Neutrophil (primary cell): Measurements from ENCODE around the gene RCC1.
"Not testable (repeated sequence)": the region's sequence is repeated elsewhere in the genome, so short reads cannot be mapped to it uniquely, and the experiment has no call there.

Source experiments
- H3K27ac ChIP-seq: fragments of 200-600 bp; sonication (generic); 2 replicates; pipeline ENCODE4 v1.5.1; 2016; ENCODE audit warnings: mild to moderate bottlenecking, moderate library complexity
- H3K27me3 ChIP-seq: fragments of 200-600 bp; sonication (generic); 2 replicates; pipeline ENCODE4 v1.6.0; 2016; ENCODE audit warnings: mild to moderate bottlenecking
- H3K36me3 ChIP-seq: fragments of 200-600 bp; sonication (generic); 2 replicates; pipeline ENCODE4 v1.5.1; 2017
- H3K4me1 ChIP-seq, 2 experiments: fragments of 200-600 bp in 1 of 2; sonication (generic) in 1 of 2; 1 replicate in 1 of 2; 2 replicates in 1 of 2; pipeline versions ENCODE4 v1.5.1 to v1.6.1; 2013 to 2016; ENCODE audit warnings: low read depth in 1 of 2, low read length in 1 of 2, mild to moderate bottlenecking in 1 of 2, moderate library complexity in 1 of 2; ENCODE audit not compliant: control insufficient read depth in 1 of 2, insufficient read depth in 1 of 2
- H3K4me3 ChIP-seq, 2 experiments: fragments of 200-600 bp in 1 of 2; sonication (generic) in 1 of 2; 1 replicate in 1 of 2; 2 replicates in 1 of 2; pipeline ENCODE4 v1.5.1; 2013 to 2016; ENCODE audit warnings: low read depth in 1 of 2, low read length in 1 of 2, mild to moderate bottlenecking in 1 of 2, moderate library complexity in 1 of 2
- H3K9me3 ChIP-seq: fragments of 200-600 bp; sonication (generic); 2 replicates; pipeline ENCODE4 v1.5.1; 2016
- TF ChIP-seq, protein P1 (sequence below): fragments of 200-600 bp; sonication (generic); IDR thresholded peaks from 2 replicates; pipeline ENCODE4 v1.5.1; 2016; ENCODE audit warnings: antibody characterized with exemption

RCC1 gene

DNA sequence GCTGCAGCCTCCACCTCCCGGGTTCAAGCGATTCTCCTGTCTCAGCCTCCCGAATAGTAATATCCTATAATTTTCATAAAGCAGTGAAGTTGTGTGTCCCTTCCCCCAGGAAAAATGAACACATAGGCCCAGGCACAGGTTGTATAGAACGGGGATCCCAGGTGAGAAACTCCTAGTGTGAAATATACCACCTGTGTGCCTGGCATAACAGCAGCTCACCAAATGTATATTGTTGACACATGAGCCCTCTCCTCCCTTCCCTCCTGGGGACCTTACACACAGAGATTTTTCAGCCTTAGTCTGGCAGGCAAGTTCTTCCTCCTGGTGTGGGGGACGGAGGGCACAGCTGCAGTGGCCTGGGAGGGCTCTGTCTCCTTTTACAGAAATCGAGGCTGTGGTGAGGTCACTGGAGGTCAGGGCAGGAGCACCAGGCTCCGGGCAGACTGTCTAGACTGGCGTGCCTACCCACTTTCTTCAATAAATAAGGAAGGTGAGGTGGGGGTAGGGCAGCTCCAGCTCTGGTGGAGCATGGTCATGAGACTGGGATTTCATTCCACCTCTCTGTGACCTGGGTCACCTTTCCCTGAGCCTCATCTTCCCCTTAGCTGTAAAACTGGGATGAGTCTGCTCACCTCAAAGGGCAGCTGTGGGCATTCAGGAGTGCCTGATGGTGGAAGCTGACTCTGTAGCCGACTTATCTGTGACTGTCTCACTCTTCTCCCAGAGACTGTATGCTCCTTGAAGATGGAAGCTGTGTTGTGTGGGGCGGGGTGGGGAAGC is 14.3 kb downstream of the RCC1 start:
- Histone ChIP-seq H3K27ac (no peak overlapping the region), H3K36me3 (peaks cover 4% of the 10 kb centered on the region), H3K9me3 (no peaks in the 10 kb centered on the region), H3K4me1 (peaks cover 16 to 19% of the 10 kb centered on the region in 2 experiments), H3K27me3 (no peaks in the 10 kb centered on the region), H3K4me3 (no peak overlapping the region)
- TF ChIP-seq, protein P1, sequence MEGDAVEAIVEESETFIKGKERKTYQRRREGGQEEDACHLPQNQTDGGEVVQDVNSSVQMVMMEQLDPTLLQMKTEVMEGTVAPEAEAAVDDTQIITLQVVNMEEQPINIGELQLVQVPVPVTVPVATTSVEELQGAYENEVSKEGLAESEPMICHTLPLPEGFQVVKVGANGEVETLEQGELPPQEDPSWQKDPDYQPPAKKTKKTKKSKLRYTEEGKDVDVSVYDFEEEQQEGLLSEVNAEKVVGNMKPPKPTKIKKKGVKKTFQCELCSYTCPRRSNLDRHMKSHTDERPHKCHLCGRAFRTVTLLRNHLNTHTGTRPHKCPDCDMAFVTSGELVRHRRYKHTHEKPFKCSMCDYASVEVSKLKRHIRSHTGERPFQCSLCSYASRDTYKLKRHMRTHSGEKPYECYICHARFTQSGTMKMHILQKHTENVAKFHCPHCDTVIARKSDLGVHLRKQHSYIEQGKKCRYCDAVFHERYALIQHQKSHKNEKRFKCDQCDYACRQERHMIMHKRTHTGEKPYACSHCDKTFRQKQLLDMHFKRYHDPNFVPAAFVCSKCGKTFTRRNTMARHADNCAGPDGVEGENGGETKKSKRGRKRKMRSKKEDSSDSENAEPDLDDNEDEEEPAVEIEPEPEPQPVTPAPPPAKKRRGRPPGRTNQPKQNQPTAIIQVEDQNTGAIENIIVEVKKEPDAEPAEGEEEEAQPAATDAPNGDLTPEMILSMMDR: no peak

DNA sequence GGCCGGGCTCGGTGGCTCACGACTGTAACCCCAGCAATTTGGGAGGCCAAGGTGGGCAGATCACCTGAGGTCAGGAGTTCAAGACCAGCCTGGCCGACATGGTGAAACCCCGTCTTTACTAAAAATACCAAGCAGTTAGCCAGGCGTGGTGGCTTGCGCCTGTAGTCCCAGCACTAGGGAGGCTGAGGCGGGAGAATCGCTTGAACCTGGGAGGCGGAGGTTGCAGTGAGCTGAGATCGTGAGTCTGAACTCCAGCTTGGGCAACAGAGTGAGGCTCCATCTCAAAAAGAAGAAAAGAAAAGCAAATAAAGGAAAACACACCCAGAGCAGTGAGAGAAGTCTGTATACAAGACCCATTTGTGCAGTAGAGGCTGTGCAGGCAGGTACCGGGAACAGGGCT is 15.0 kb downstream of the RCC1 start:
- H3K27me3 ChIP-seq, H3K4me3 ChIP-seq, H3K27ac ChIP-seq, H3K9me3 ChIP-seq, H3K36me3 ChIP-seq: not testable (repeated sequence)
- H3K4me1 ChIP-seq: peaks cover 16 to 19% of the 10 kb centered on the region in 2 experiments

DNA sequence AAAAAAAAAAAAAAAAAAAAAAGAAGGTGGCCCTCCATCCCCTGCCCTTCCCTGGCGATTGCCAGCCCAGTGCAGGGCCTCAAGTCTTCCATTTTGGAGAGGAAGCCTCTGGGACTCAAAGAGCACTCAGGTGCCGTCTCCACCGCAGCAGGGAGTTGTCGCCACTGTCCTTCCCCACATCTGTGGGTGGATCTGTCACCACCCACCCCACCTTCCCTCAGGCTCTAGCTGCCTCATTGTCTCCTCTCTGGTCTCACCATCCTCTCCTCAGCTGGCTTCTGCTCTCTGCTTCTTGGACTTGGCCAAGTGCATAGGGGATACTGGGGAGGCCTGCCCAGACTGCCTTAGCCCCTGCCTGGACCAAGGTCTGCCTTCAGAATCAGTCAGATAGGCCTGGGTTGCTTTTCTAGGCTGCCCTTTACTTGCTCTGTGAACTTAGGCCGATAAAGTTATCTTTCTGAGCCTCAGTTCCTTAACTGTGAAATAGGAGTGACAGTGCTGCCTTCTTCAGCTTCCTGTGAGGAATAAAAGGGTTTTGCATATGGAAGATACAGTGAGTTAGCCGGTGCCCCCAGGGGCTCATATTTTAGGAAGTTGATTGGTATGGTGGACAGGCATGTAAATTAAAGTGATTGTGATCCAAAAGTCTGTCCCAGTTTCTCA is 15.8 kb downstream of the RCC1 start:
- TF ChIP-seq, protein P1: no peak
- Histone ChIP-seq H3K9me3 (no peaks in the 10 kb centered on the region), H3K27ac (no peak overlapping the region), H3K27me3 (no peaks in the 10 kb centered on the region), H3K4me3 (no peak overlapping the region), H3K4me1 (peaks cover 16 to 19% of the 10 kb centered on the region in 2 experiments), H3K36me3 (no peaks in the 10 kb centered on the region)

DNA sequence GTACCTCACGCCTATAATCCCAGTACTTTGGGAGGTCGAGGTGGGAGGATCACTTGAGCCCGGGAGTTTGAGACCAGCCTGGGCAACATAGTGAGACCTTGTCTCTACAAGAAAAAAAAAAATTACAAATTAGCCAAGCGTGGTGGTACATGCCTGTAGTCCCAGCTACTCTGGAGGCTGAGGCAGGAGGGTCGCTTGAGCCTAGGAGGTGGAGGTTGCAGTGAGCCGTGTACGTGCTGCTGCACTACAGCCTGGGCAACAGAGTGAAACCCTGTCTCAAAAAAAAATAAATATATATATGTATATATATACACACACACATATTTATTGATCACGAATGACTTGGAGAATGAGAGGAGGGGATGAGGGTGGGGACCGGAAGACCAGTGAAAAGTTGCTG is 16.7 kb downstream of the RCC1 start:
- not testable (repeated sequence) for H3K27ac ChIP-seq, H3K36me3 ChIP-seq, H3K27me3 ChIP-seq, H3K4me3 ChIP-seq, H3K9me3 ChIP-seq
- peaks cover 15 to 17% of the 10 kb centered on the region in 2 experiments for H3K4me1 ChIP-seq

DNA sequence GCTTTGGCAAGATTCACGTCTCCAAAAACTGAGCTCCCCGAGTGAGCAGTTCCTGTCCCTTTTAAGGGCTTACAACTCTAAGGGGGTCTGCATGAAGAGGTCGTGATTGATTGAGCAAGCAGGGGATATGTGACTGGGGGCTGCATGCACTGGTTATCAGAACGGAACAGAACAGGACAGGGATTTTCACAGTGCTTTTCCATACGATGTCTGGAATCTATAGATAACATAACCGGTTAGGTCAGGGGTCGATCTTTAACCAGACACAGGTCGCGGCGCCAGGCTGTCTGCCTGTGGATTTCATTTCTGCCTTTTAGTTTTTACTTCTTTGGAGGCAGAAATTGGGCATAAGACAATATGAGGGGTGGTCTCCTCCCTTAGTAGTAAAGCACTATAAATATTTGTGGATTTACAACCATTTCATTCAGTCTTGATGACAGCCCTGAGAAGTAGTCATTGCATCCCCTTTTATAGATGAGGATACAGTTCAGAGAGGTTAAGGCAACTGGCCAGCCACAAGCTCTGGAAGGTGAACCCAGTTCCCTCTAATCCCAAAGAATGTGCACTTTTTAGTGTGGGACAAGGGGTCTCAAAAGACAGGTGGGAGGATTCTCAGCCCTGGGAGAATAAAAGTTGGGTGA is 19.3 kb downstream of the RCC1 start:
- H3K36me3 ChIP-seq, H3K4me1 ChIP-seq, H3K27me3 ChIP-seq, H3K9me3 ChIP-seq, H3K27ac ChIP-seq, H3K4me3 ChIP-seq: not testable (repeated sequence)

DNA sequence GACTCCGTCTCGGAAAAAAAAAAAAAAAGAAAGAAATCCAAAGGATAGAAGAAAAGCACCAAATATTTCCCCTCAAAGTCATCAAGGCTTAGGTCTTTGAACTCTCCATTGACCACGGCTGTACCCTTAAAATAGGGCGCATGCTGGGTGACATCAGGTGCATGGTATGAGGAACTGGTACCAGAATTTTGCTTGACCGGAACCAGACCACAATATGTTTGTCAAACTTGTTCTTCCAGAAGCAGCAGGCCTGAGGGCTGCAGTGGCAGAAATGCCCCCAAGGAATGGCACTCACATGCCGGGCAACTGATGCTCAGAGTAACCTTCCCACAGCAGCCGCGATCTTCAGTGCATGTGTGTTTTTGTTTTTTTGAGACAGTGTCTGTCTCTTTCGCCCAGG is 21.0 kb downstream of the RCC1 start:
- Histone ChIP-seq H3K9me3 (no peaks in the 10 kb centered on the region), H3K27me3 (no peaks in the 10 kb centered on the region), H3K36me3 (peaks cover 12% of the 10 kb centered on the region), H3K4me1 (no peaks in the 10 kb centered on the region), H3K27ac (no peak overlapping the region), H3K4me3 (no peak overlapping the region)
- TF ChIP-seq, protein P1: no peak

DNA sequence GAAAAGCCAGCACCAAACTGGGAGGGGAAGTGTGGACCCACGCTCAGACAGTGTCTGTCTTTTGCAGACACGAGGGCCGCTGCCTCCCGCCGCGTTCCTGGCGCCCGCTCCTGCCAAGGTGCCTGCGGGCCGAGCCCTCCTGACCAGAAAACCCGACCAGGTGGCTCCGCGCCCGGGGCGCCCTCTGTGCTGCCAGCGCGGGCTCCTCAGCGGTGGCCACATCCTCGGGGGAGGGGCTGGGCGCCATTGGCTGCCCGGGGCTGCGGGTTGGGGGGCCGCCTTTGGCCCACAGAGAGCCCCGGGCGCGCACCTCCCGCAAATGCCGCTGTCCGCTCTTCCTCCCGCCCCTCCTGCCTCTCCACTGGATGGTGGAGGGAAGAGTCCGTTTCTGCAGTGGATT is 24.6 kb downstream of the RCC1 start:
- H3K27me3 ChIP-seq: no peaks in the 10 kb centered on the region
- TF ChIP-seq, protein P1: no peak

More for the DNA sequence above, 24.6 kb downstream of the RCC1 start:
- Histone ChIP-seq H3K4me3 (no peak overlapping the region), H3K27ac (no peak overlapping the region), H3K4me1 (peaks cover 0 to 3% of the 10 kb centered on the region in 2 experiments), H3K9me3 (no peaks in the 10 kb centered on the region), H3K36me3 (peaks cover 31% of the 10 kb centered on the region)
